Lung (tissue), 12 donors: Measurements from ENCODE around the gene MYO18B. TPM values are rescaled to one million over a fixed set of nuclear protein-coding genes. Genes with fewer than 3 reads are reported as not detected.
A peak's percentile ranks its signal among the peaks of the same experiment; 100 is the strongest.

Source experiments
- ATAC-seq: fragments of 200-7000 bp; cut with Tn5 transposase; one replicate; pipeline ENCODE4 v1.9.1; 2020; ENCODE audit warnings: moderate number of reproducible peaks; ENCODE audit not compliant: insufficient read depth, low FRiP score
- DNase-seq, 3 donors: peaks; one replicate each; pipeline ENCODE4 v3.0.0-alpha.2; 2013 to 2017
- H3K27ac ChIP-seq, 2 donors: one replicate each; pipeline ENCODE4 v1.5.1; 2013; ENCODE audit warnings: mild to moderate bottlenecking in 2 of 2, moderate library complexity in 2 of 2, control low read depth in 1 of 2, inconsistent platforms in 1 of 2, low read depth in 1 of 2, low read length in 1 of 2
- H3K27me3 ChIP-seq, 3 donors: one replicate each; pipeline ENCODE4 v1.5.1; 2013; ENCODE audit warnings: low read length in 2 of 3; ENCODE audit not compliant: control insufficient read depth in 3 of 3, insufficient read depth in 3 of 3
- H3K36me3 ChIP-seq, 4 donors: one replicate each; pipeline ENCODE4 v1.5.1; 2013; ENCODE audit warnings: low read length in 4 of 4, mild to moderate bottlenecking in 1 of 4, moderate library complexity in 1 of 4; ENCODE audit not compliant: control insufficient read depth in 4 of 4, insufficient read depth in 4 of 4
- H3K4me1 ChIP-seq, 5 donors: one replicate each; pipeline ENCODE4 v1.5.1; 2013; ENCODE audit warnings: low read length in 5 of 5, mild to moderate bottlenecking in 2 of 5, moderate library complexity in 1 of 5; ENCODE audit not compliant: control insufficient read depth in 5 of 5, insufficient read depth in 5 of 5
- H3K4me3 ChIP-seq: one replicate; pipeline ENCODE4 v1.5.1; 2013; ENCODE audit warnings: mild to moderate bottlenecking, control low read depth, moderate library complexity
- H3K9ac ChIP-seq, 2 donors: one replicate each; pipeline ENCODE4 v1.5.1; 2013; ENCODE audit warnings: low read length in 2 of 2, control low read depth in 1 of 2; ENCODE audit not compliant: insufficient read depth in 1 of 2
- H3K9me3 ChIP-seq, 4 donors: one replicate each; pipeline ENCODE4 v1.5.1; 2013; ENCODE audit warnings: low read length in 3 of 4, mild to moderate bottlenecking in 1 of 4, moderate library complexity in 1 of 4; ENCODE audit not compliant: control insufficient read depth in 4 of 4, insufficient read depth in 3 of 4
- WGBS, 2 donors: extraction: QIAGEN DNeasy Blood & Tissue Kit; methylation state at CpG; one replicate each; pipeline ENCODE4 v1.1.7; 2013; 5-methylcytosine and 5-hydroxymethylcytosine counted together
- polyA plus RNA-seq, 2 donors: library from polyadenylated mRNA; stranded (reverse); fragments of 200-250 nt; gene quantifications; one replicate each; pipeline ENCODE4 v1.2.1, GENCODE V29; 2013
- total RNA-seq, 2 donors: library from RNA; depleted of rRNA in 1 of 2; stranded (reverse); fragments of >200 nt in 1 of 2; gene quantifications; one replicate each; pipeline ENCODE4 v1.2.1, GENCODE V29; 2014 to 2021
- TF ChIP-seq, protein P1 (sequence below): IDR thresholded peaks from 2 replicates; pipeline ENCODE4 v1.5.1; 2012; ENCODE audit warnings: mild to moderate bottlenecking; ENCODE audit errors: control extremely low read depth, extremely low read depth
- donor health status: control.
- donor health status: control.
- donor health status: Bipolar disorder and iron deficiency.
- donor health status: healthy.
- donor health status: DM: yes; HTN: yes; CAD: no.

The MYO18B gene
- total and polyA plus RNA-seq, 4 donors, result 0.02 to 0.71 (median 0.07) TPM

DNA sequence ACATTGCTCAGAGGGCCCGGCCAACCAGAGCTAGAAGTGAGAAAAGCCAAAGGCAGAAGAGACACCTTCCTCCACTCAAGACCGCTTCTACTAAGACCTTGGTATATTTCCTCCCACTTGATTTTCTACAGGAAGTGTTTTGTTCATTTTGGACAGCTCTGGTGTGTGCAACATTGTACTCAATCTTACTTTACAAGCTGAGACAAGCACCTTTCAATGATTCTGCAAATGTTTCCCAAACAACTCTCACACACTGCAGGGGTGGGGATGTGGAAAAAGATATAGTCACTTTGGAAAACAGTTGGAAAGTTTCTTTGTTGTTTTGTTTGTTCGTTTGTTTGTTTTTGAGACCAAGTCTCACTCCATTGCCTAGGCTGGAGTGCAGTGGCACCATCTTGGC lies 15.7 kb downstream of the MYO18B start:
- TF ChIP-seq, protein P1, sequence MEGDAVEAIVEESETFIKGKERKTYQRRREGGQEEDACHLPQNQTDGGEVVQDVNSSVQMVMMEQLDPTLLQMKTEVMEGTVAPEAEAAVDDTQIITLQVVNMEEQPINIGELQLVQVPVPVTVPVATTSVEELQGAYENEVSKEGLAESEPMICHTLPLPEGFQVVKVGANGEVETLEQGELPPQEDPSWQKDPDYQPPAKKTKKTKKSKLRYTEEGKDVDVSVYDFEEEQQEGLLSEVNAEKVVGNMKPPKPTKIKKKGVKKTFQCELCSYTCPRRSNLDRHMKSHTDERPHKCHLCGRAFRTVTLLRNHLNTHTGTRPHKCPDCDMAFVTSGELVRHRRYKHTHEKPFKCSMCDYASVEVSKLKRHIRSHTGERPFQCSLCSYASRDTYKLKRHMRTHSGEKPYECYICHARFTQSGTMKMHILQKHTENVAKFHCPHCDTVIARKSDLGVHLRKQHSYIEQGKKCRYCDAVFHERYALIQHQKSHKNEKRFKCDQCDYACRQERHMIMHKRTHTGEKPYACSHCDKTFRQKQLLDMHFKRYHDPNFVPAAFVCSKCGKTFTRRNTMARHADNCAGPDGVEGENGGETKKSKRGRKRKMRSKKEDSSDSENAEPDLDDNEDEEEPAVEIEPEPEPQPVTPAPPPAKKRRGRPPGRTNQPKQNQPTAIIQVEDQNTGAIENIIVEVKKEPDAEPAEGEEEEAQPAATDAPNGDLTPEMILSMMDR, result no peak
- no peak overlapping the region for H3K27ac ChIP-seq
- no peak overlapping the region for H3K4me3 ChIP-seq
- no peak for DNase-seq
- no peak overlapping the region for H3K9ac ChIP-seq
- H3K9me3 ChIP-seq, result peaks cover 0 to 2% (median 0%) of the 10 kb centered on the region in 4 donors
- WGBS, 2 donors, result 64 to 85% methylated on average over 3 of the region's 3 CpGs
- peaks cover 0 to 2% (median 0%) of the 10 kb centered on the region in 5 donors for H3K4me1 ChIP-seq
- no peaks in the 10 kb centered on the region for H3K27me3 ChIP-seq
- no peak for ATAC-seq
- H3K36me3 ChIP-seq, result no peaks in the 10 kb centered on the region

DNA sequence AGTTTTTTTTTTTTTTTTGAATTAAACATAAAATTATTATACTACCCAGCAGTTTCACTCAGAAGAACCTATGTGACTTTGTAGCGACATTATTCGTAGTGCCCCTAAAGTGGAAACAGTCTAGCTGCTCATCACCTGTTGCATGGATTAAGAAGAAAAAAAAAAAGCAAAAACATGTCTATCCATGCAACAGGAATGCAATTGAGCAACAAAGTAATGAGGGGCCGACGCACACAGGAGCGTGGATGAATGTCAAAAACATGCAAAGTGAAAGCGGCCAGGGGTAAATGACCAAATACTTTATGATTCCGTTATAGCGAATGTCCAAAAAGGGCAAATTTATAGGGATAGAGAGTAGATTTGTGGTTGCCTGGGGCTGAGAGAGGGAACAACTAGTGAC lies 16.3 kb downstream of the MYO18B start:
- Histone ChIP-seq H3K9me3 (peaks cover 0 to 2% (median 0%) of the 10 kb centered on the region in 4 donors), H3K4me3 (no peak overlapping the region), H3K27me3 (peaks cover 0 to 3% (median 0%) of the 10 kb centered on the region in 3 donors), H3K27ac (peak overlapping the region in 1 of 2 donors; percentile 10), H3K9ac (no peak overlapping the region), H3K4me1 (peaks cover 0 to 2% (median 0%) of the 10 kb centered on the region in 5 donors), H3K36me3 (no peaks in the 10 kb centered on the region)
- ATAC-seq (no peak), DNase-seq (no peak)
- TF ChIP-seq, protein P1, result no peak
- 95% methylated on average over 8 of the region's 8 CpGs for WGBS, 2 donors

DNA sequence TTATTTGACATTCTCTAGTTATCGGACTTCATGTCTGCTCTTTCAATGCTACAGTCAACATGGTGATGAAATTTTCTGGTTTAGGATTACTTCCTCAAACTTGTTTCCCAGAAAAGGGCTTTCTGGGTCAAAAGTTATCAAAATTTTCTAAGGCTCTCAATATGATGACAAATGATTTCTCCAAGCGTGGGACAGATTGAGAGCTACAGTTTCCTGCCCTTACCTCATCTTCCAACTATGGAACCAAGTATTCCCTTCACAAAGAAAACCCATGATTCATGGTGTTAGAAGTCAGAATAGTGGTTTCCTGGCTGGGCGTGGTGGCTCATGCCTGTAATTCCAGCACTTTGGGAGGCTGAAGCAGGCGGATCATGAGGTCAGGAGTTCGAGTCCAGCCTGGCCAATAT lies 17.8 kb downstream of the MYO18B start:
- H3K9ac ChIP-seq, result no peak overlapping the region
- WGBS, 2 donors, result 21 to 27% methylated on average over 5 of the region's 5 CpGs
- ATAC-seq (peak; percentile 60), DNase-seq (peak in 2 of 3 donors; percentile 14 to 52)
- peak overlapping the region in 1 of 2 donors; percentile 26 for H3K27ac ChIP-seq
- H3K36me3 ChIP-seq, result no peaks in the 10 kb centered on the region
- H3K4me1 ChIP-seq, result peaks cover 0 to 2% (median 0%) of the 10 kb centered on the region in 5 donors
- TF ChIP-seq, protein P1, result no peak
- H3K27me3 ChIP-seq, result peaks cover 0 to 3% (median 0%) of the 10 kb centered on the region in 3 donors
- H3K9me3 ChIP-seq, result peaks cover 0 to 3% (median 0%) of the 10 kb centered on the region in 4 donors
- no peak overlapping the region for H3K4me3 ChIP-seq

DNA sequence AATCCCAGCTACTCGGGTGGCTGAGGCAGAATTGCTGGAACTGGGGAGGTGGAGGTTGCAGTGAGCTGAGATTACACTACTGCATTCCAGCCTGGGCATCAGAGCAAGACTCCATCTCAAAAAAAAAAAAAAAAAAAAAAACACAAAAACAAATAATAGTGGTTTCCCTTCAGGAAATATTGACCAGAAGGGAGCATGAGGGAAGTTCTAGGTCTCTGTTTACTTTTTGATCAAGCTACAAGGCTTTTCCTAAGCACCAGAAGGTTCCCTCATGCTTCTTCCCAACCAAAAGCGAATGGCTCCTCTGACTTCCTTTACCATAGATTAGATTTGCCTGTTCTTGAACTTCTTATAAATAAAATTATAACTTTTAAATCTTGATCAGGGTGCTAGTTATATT lies 18.3 kb downstream of the MYO18B start:
- no peaks in the 10 kb centered on the region for H3K36me3 ChIP-seq
- no peak overlapping the region for H3K9ac ChIP-seq
- WGBS, 2 donors, result 61 to 89% methylated on average over 2 of the region's 2 CpGs
- TF ChIP-seq, protein P1, result no peak
- H3K27me3 ChIP-seq, result peaks cover 0 to 3% (median 0%) of the 10 kb centered on the region in 3 donors
- peaks cover 0 to 2% (median 0%) of the 10 kb centered on the region in 5 donors for H3K4me1 ChIP-seq
- ATAC-seq (no peak), DNase-seq (no peak)
- peaks cover 0 to 5% (median 0%) of the 10 kb centered on the region in 4 donors for H3K9me3 ChIP-seq
- peak overlapping the region in 1 of 2 donors; percentile 26 for H3K27ac ChIP-seq
- no peak overlapping the region for H3K4me3 ChIP-seq
